ENCODE data around the gene GNAI3. TPM values are rescaled to one million over a fixed set of nuclear protein-coding genes. Genes with fewer than 3 reads are reported as not detected.

Gene GNAI3
- total and polyA plus RNA-seq, 2 donors (not counting 3 experiments of a cell fraction or from before 2014, with no cell fraction given), result 5.0 to 14.0 TPM

- no peak for TF ChIP-seq FOS (IDR thresholded peaks at IDR 0.05; ENCODE audit: borderline replicate concordance, insufficient read depth, low read length)
- TF ChIP-seq JUN (IDR thresholded peaks at IDR 0.05; ENCODE audit: borderline replicate concordance, insufficient read depth, insufficient read length, low read depth), result no peak
- no peak for TF ChIP-seq POLR2AphosphoS5 (IDR thresholded peaks at IDR 0.05; ENCODE audit: insufficient read depth, low read depth, low read length)
- TF ChIP-seq MAX (IDR thresholded peaks at IDR 0.05; ENCODE audit: insufficient read depth, insufficient read length), result no peak
- TF ChIP-seq GATA2 (IDR thresholded peaks at IDR 0.05; ENCODE audit: insufficient read depth, insufficient read length, low read depth, low read length), result no peak
- no peak for TF ChIP-seq POLR2A (IDR thresholded peaks at IDR 0.05; ENCODE audit: low read depth, low read length)
- no peak for TF ChIP-seq CTCF (IDR thresholded peaks at IDR 0.05; ENCODE audit: extremely low read depth in 1 of 2, insufficient read depth in 1 of 2, low read depth in 1 of 2, low read length in 2 of 2)
- TF ChIP-seq EZH2 (IDR thresholded peaks at IDR 0.05; ENCODE audit: borderline replicate concordance, low read depth, low read length, severe bottlenecking), result no peak
- no peak for TF ChIP-seq MYC (IDR thresholded peaks at IDR 0.05; ENCODE audit: low read depth, low read length)
- H3K4me2 ChIP-seq (ENCODE audit: insufficient read depth, low read length), result no peak overlapping the region
- DNase-seq (ENCODE audit: low read depth, low spot score) (no peak), FAIRE-seq (no peak)
- dilution Hi-C loops (cut with MboI; ENCODE audit: extremely low pct_ligation_motif_present, low sequenced_read_pairs), result no loop called here
- no peaks in the 10 kb centered on the region for H3K9me1 ChIP-seq (replicated peaks; ENCODE audit: control insufficient read depth, extremely low read depth, insufficient read depth, low read length)
- H3K79me2 ChIP-seq (ENCODE audit: control insufficient read depth, insufficient read depth, low read length), result no peaks in the 10 kb centered on the region
- peaks cover under 1% of the 10 kb centered on the region for H3K4me1 ChIP-seq (ENCODE audit: control insufficient read depth, extremely low read depth, insufficient read depth, low read length)
- H3K9ac ChIP-seq (replicated peaks; ENCODE audit: extremely low read depth, insufficient read depth, low read length), result no peak overlapping the region
- no peaks in the 10 kb centered on the region for H3K9me3 ChIP-seq (replicated peaks; ENCODE audit: control insufficient read depth, insufficient read depth, low read length)
- no peaks in the 10 kb centered on the region for H3K36me3 ChIP-seq (ENCODE audit: control insufficient read depth in 2 of 2, extremely low read depth in 1 of 2, insufficient read depth in 2 of 2, low read length in 2 of 2)
- H3K27me3 ChIP-seq (ENCODE audit: control insufficient read depth in 2 of 2, insufficient read depth in 2 of 2, low read length in 2 of 2), result no peaks in the 10 kb centered on the region
- intact Hi-C loops (cut with micrococcal nuclease), result no loop called here
- CTCF ChIA-PET, result interaction anchor here (0.9 to 18.7 kb wide), 5 partner anchors 8 to 103 kb away, joined by 3 to 955 read pairs (median 6); partner anchors contain the start of genes AMIGO1 and CYB561D1
- H3K4me3 ChIP-seq (replicated peaks in 1 of 3; ENCODE audit: insufficient read depth in 1 of 3, low read depth in 1 of 3, low read length in 3 of 3), result no peak overlapping the region
- BruUV-seq (replicated peaks), result no TSS peak
- H4K20me1 ChIP-seq (replicated peaks; ENCODE audit: control insufficient read depth, extremely low read depth, insufficient read depth, low read length), result no peaks in the 10 kb centered on the region
- H3K27ac ChIP-seq (ENCODE audit: insufficient read depth, low read depth, low read length), result no peak overlapping the region
- POLR2A ChIA-PET, result no interaction called here
- H2AFZ ChIP-seq (ENCODE audit: low read depth, low read length), result no peak overlapping the region
Measured at GRCh38 chr1:109537450-109538178, 10.8 kb upstream of the GNAI3 start.

All from endothelial cell of umbilical vein (primary cell).